Measurements from ENCODE around the gene NRCAM.
A peak's percentile ranks its signal among the peaks of the same experiment; 100 is the strongest.

Gene NRCAM

GRCh38 chr7:108152198-108152597 lies 304.0 kb downstream of the NRCAM start:
- no peak for DNase-seq (ENCODE audit: low spot score)

GRCh38 chr7:108149908-108150307 lies 306.3 kb downstream of the NRCAM start:
- DNase-seq (ENCODE audit: low spot score): no peak

- DNase-seq (ENCODE audit: low spot score): no peak
Measured at GRCh38 chr7:108149119-108149518, 307.1 kb downstream of the NRCAM start.

GRCh38 chr7:108147031-108147563 lies 309.1 kb downstream of the NRCAM start:
- no peak for DNase-seq (ENCODE audit: low spot score)

- peak; percentile 75 for DNase-seq (ENCODE audit: low spot score)
Measured at GRCh38 chr7:108146070-108146842, 310.0 kb downstream of the NRCAM start.

- DNase-seq (ENCODE audit: low spot score): no peak
Measured at GRCh38 chr7:108145401-108145800, 310.8 kb downstream of the NRCAM start.

GRCh38 chr7:108144931-108145330 lies 311.3 kb downstream of the NRCAM start:
- no peak for DNase-seq (ENCODE audit: low spot score)

- DNase-seq (ENCODE audit: low spot score): no peak
Measured at GRCh38 chr7:108143658-108144420, 312.4 kb downstream of the NRCAM start.

GRCh38 chr7:108142675-108143259 lies 313.5 kb downstream of the NRCAM start:
- no peak for DNase-seq (ENCODE audit: low spot score)

GRCh38 chr7:108142180-108142579 lies 314.1 kb downstream of the NRCAM start:
- no peak for DNase-seq (ENCODE audit: low spot score)

- DNase-seq (ENCODE audit: low spot score): no peak
Measured at GRCh38 chr7:108140671-108141070, 315.6 kb downstream of the NRCAM start.

- DNase-seq (ENCODE audit: low spot score): no peak
Measured at GRCh38 chr7:108138911-108139310, 317.3 kb downstream of the NRCAM start.

GRCh38 chr7:108137993-108138392 lies 318.2 kb downstream of the NRCAM start:
- DNase-seq (ENCODE audit: low spot score): no peak

GRCh38 chr7:108137040-108137439 lies 319.2 kb downstream of the NRCAM start:
- no peak for DNase-seq (ENCODE audit: low spot score)

- DNase-seq (ENCODE audit: low spot score): no peak
Measured at GRCh38 chr7:108136191-108136688, 320.0 kb downstream of the NRCAM start.

- DNase-seq (ENCODE audit: low spot score): no peak
Measured at GRCh38 chr7:108135446-108136190, 320.6 kb downstream of the NRCAM start.

GRCh38 chr7:108134486-108134885 lies 321.8 kb downstream of the NRCAM start:
- DNase-seq (ENCODE audit: low spot score): no peak

GRCh38 chr7:108132551-108133265 lies 323.5 kb downstream of the NRCAM start:
- DNase-seq (ENCODE audit: low spot score): no peak

- DNase-seq (ENCODE audit: low spot score): no peak
Measured at GRCh38 chr7:108130261-108130660, 326.0 kb downstream of the NRCAM start, which contains the start of gene LAMB4. TSS of gene LAMB4 (minus strand) at chr7:108130361. CDS start at chr7:108123164, 7,197 bp downstream.

GRCh38 chr7:108129018-108129965 lies 326.9 kb downstream of the NRCAM start:
- no peak for DNase-seq (ENCODE audit: low spot score)
